Kidney epithelial cell (primary cell): Measurements from ENCODE around the gene KCNMB2. TPM values are rescaled to one million over a fixed set of nuclear protein-coding genes. Genes with fewer than 3 reads are reported as not detected.
"Not testable (repeated sequence)": the region's sequence is repeated elsewhere in the genome, so short reads cannot be mapped to it uniquely, and the experiment has no call there.

Source experiments
- DNase-seq: peaks from one replicate; pipeline ENCODE4 v3.0.0-alpha.2; 2010; ENCODE audit warnings: low read depth
- H3K27me3 ChIP-seq: 2 replicates; pipeline ENCODE4 v1.6.0; 2011; ENCODE audit warnings: low read length; ENCODE audit not compliant: control insufficient read depth, insufficient read depth
- H3K36me3 ChIP-seq: 2 replicates; pipeline ENCODE4 v1.5.1; 2011; ENCODE audit warnings: low read length; ENCODE audit not compliant: control insufficient read depth, insufficient read depth
- H3K4me3 ChIP-seq: 2 replicates; pipeline ENCODE4 v1.5.1; 2011; ENCODE audit warnings: low read depth, mild to moderate bottlenecking, control low read depth, low read length
- total RNA-seq: library from RNA; depleted of rRNA; stranded (reverse); fragments of >200 nt; gene quantifications from 2 replicates; pipeline ENCODE4 v1.2.3, GENCODE V29; 2015
- TF ChIP-seq, protein P1 (sequence below): IDR thresholded peaks from 2 replicates; pipeline ENCODE4 v1.5.1; 2011; ENCODE audit warnings: mild to moderate bottlenecking, moderate library complexity, low read length, control low read depth, inconsistent platforms; ENCODE audit not compliant: insufficient read depth, poor library complexity, severe bottlenecking

The KCNMB2 gene
- total RNA-seq, 1 donor from 2014 or later, result 3.6 TPM

DNA sequence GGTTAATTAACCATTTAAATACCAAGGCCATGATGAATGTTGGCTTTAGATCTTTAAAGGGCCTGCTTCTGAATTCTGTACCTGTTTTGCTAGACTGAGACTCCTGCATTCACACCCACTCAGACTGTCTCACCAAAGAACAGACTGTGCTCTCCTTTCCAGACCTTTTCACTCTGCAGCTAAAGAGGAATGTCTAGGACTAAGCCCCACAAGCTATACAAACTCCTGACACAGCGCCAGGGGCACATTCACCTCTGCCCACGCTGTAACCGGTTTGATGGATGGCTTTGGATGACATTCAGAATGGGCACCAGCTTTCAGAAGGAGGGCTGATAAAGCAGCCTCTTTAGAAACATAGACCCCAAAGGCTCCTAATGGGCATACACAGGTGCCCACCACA, 200.1 kb downstream of the KCNMB2 start:
- Histone ChIP-seq H3K27me3 (no peaks in the 10 kb centered on the region), H3K36me3 (no peaks in the 10 kb centered on the region), H3K4me3 (no peak overlapping the region)
- no peak for DNase-seq
- TF ChIP-seq, protein P1, sequence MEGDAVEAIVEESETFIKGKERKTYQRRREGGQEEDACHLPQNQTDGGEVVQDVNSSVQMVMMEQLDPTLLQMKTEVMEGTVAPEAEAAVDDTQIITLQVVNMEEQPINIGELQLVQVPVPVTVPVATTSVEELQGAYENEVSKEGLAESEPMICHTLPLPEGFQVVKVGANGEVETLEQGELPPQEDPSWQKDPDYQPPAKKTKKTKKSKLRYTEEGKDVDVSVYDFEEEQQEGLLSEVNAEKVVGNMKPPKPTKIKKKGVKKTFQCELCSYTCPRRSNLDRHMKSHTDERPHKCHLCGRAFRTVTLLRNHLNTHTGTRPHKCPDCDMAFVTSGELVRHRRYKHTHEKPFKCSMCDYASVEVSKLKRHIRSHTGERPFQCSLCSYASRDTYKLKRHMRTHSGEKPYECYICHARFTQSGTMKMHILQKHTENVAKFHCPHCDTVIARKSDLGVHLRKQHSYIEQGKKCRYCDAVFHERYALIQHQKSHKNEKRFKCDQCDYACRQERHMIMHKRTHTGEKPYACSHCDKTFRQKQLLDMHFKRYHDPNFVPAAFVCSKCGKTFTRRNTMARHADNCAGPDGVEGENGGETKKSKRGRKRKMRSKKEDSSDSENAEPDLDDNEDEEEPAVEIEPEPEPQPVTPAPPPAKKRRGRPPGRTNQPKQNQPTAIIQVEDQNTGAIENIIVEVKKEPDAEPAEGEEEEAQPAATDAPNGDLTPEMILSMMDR, result no peak

DNA sequence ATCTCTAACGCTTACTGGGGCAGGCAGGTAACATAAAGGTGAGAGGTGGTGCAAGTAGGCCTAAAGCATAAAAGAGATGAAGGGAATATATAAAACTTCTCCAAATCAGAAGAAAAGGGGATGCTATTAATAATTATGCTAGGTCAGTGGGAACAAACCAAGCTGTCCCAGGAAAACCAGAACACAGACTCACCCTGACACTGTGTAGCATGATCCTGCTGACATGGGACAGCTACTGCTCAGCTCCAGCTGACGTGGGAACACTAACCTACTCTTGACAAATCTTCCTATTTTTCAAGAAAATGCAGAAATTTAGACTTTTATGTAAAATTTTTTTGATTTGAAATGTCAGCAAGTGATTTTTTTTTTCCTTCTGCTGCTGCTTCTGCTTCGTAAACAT, 203.5 kb downstream of the KCNMB2 start:
- TF ChIP-seq, protein P1, result no peak
- Histone ChIP-seq H3K36me3 (no peaks in the 10 kb centered on the region), H3K27me3 (no peaks in the 10 kb centered on the region), H3K4me3 (no peak overlapping the region)
- DNase-seq, result no peak

DNA sequence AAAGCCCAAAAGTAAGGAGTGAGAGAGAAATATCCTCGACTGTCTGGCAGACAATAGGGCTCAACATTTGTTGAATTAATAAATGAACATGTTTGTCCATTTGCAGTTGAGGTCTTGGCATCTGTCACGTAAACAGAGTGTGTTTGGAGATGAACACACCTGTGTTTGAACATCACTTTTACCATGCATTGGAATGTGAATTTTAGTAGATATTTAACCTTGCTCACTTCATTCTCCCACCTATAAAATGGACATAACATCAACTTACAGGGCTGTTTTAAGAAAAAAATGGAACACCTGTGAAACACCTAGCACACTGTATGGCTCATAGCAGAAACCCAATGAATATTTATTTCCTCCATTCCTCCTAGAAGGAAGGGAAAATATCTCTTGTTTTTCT, 204.8 kb downstream of the KCNMB2 start:
- TF ChIP-seq, protein P1, result no peak
- H3K27me3 ChIP-seq, result no peaks in the 10 kb centered on the region
- DNase-seq, result no peak

DNA sequence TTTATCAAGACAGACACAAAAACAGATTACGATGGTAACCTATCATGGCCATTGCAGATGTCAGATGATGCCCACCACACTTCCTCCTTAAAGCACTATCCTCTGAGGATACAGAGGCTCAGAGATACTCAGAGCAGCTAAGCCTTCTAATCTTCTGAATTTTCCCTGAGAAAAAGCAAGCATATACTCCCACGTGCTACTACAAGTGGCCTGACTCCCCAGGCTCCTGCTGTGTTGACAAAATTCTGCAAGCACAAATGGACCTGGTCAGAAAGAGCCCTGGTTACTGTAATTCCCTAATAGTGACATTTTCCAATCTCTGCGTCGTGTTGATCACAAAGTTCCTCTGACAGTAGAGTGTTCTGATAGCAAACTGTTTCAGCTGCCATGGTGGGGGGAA, 207.1 kb downstream of the KCNMB2 start:
- DNase-seq, result no peak
- Histone ChIP-seq H3K4me3 (no peak overlapping the region), H3K27me3 (no peaks in the 10 kb centered on the region), H3K36me3 (no peaks in the 10 kb centered on the region)
- TF ChIP-seq, protein P1, result no peak

More for the DNA sequence above, 204.8 kb downstream of the KCNMB2 start:
- no peaks in the 10 kb centered on the region for H3K36me3 ChIP-seq
- no peak overlapping the region for H3K4me3 ChIP-seq

DNA sequence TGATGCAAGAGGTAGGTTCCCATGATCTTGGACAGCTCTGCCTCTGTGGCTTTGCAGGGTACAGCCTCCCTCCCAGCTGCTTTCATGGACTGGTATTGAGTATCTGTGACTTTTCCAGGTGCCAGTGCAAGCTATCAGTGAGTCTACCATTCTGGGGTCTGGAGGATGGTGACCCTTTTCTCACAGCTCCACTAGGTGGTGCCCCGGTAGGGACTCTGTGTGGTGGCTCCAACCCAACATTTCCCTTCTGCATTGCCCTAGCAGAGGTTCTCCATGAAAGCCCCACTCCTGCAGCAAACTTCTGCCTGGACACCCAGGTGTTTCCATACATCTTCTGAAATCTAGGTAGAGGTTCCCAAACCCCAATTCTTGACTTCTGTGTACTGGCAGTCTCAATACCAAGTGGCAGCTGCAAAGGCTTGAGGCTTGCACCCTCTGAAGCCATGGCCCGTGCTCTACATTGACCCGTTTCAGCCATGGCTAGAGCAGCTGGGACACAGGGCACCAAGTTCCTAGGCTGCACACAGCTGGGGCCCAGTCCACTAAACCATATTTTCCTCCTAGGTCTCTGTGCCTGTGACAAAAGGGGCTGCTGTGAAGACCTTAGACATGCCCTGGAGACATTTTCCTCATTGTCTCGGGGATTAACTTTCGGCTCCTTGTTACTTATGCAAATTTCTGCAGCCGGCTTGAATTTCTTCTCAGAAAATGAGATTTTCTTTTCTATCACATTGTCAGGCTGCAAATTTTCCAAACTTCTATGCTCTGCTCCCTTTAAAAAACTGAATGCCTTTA, 209.8 kb downstream of the KCNMB2 start:
- not testable (repeated sequence) for H3K27me3 ChIP-seq, DNase-seq, H3K36me3 ChIP-seq, H3K4me3 ChIP-seq

DNA sequence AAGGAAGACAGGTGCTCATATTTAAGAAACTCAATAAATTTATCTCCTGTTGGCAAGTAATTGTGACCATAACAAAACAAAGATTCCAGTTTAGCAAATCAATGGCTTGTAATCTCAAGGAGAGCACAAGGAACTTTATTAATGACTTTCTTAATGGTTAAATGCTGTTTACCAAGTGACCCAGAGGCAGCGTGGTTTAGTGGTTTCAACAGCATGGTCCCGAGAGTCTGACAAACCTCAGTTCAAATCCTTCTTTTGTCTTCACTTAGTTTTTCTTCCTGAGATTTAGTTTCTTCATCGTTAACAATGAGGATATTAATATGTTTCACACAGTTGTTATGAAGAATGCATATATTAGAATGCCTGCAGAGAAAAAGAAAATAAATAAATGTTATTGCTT, 212.6 kb downstream of the KCNMB2 start:
- no peaks in the 10 kb centered on the region for H3K36me3 ChIP-seq
- TF ChIP-seq, protein P1, result no peak
- H3K27me3 ChIP-seq, result no peaks in the 10 kb centered on the region
- DNase-seq, result no peak
- no peak overlapping the region for H3K4me3 ChIP-seq
